ENCODE measurements around the gene C1orf198.

C1orf198 gene

GRCh38 chr1:230858918-230859729, 9.2 kb downstream of the C1orf198 start:
- peaks cover 18% of the 10 kb centered on the region for H3K4me1 ChIP-seq (ENCODE audit: control insufficient read depth, insufficient read depth, low read length)
- H3K27ac ChIP-seq (ENCODE audit: low read depth, low read length): no peak overlapping the region
- no peaks in the 10 kb centered on the region for H3K27me3 ChIP-seq (ENCODE audit: control insufficient read depth, insufficient read depth, low read length)
- H3K9me3 ChIP-seq (ENCODE audit: control insufficient read depth, insufficient read depth, low read depth, low read length): no peaks in the 10 kb centered on the region
- peaks cover 13% of the 10 kb centered on the region for H3K36me3 ChIP-seq (ENCODE audit: control insufficient read depth, insufficient read depth, low read length)
- no peak overlapping the region for H3K9ac ChIP-seq (ENCODE audit: low read length)
- H3K4me3 ChIP-seq (ENCODE audit: low read depth, low read length): no peak overlapping the region

GRCh38 chr1:230858236-230858820, 10.0 kb downstream of the C1orf198 start:
- Histone ChIP-seq H3K27ac (ENCODE audit: low read depth, low read length) (no peak overlapping the region), H3K36me3 (ENCODE audit: control insufficient read depth, insufficient read depth, low read length) (peaks cover 21% of the 10 kb centered on the region), H3K9ac (ENCODE audit: low read length) (no peak overlapping the region), H3K9me3 (ENCODE audit: control insufficient read depth, insufficient read depth, low read depth, low read length) (no peaks in the 10 kb centered on the region), H3K4me3 (ENCODE audit: low read depth, low read length) (no peak overlapping the region), H3K4me1 (ENCODE audit: control insufficient read depth, insufficient read depth, low read length) (peaks cover 16% of the 10 kb centered on the region), H3K27me3 (ENCODE audit: control insufficient read depth, insufficient read depth, low read length) (no peaks in the 10 kb centered on the region)

- Histone ChIP-seq H3K9ac (ENCODE audit: low read length) (no peak overlapping the region), H3K4me1 (ENCODE audit: control insufficient read depth, insufficient read depth, low read length) (peaks cover 13% of the 10 kb centered on the region), H3K27me3 (ENCODE audit: control insufficient read depth, insufficient read depth, low read length) (no peaks in the 10 kb centered on the region), H3K36me3 (ENCODE audit: control insufficient read depth, insufficient read depth, low read length) (peaks cover 26% of the 10 kb centered on the region), H3K9me3 (ENCODE audit: control insufficient read depth, insufficient read depth, low read depth, low read length) (peaks cover 4% of the 10 kb centered on the region; the same call in 1 of the 2 replicates), H3K4me3 (ENCODE audit: low read depth, low read length) (no peak overlapping the region), H3K27ac (ENCODE audit: low read depth, low read length) (no peak overlapping the region)
Measured at GRCh38 chr1:230857822-230858221, 10.5 kb downstream of the C1orf198 start.

- Histone ChIP-seq H3K27me3 (ENCODE audit: control insufficient read depth, insufficient read depth, low read length) (no peaks in the 10 kb centered on the region), H3K4me3 (ENCODE audit: low read depth, low read length) (no peak overlapping the region), H3K36me3 (ENCODE audit: control insufficient read depth, insufficient read depth, low read length) (peaks cover 29% of the 10 kb centered on the region), H3K9me3 (ENCODE audit: control insufficient read depth, insufficient read depth, low read depth, low read length) (peaks cover 7% of the 10 kb centered on the region; the same call in 1 of the 2 replicates), H3K9ac (ENCODE audit: low read length) (no peak overlapping the region), H3K27ac (ENCODE audit: low read depth, low read length) (no peak overlapping the region), H3K4me1 (ENCODE audit: control insufficient read depth, insufficient read depth, low read length) (peaks cover 13% of the 10 kb centered on the region)
Measured at GRCh38 chr1:230857077-230857476, 11.2 kb downstream of the C1orf198 start.

GRCh38 chr1:230855886-230856285, 12.4 kb downstream of the C1orf198 start:
- H3K27me3 ChIP-seq (ENCODE audit: control insufficient read depth, insufficient read depth, low read length): no peaks in the 10 kb centered on the region
- H3K4me3 ChIP-seq (ENCODE audit: low read depth, low read length): no peak overlapping the region
- no peak overlapping the region for H3K9ac ChIP-seq (ENCODE audit: low read length)
- H3K27ac ChIP-seq (ENCODE audit: low read depth, low read length): no peak overlapping the region
- peaks cover 29% of the 10 kb centered on the region for H3K36me3 ChIP-seq (ENCODE audit: control insufficient read depth, insufficient read depth, low read length)
- peaks cover 7% of the 10 kb centered on the region; the same call in 1 of the 2 replicates for H3K9me3 ChIP-seq (ENCODE audit: control insufficient read depth, insufficient read depth, low read depth, low read length)
- peaks cover 24% of the 10 kb centered on the region for H3K4me1 ChIP-seq (ENCODE audit: control insufficient read depth, insufficient read depth, low read length)

GRCh38 chr1:230854423-230854822, 13.9 kb downstream of the C1orf198 start:
- peaks cover 37% of the 10 kb centered on the region for H3K4me1 ChIP-seq (ENCODE audit: control insufficient read depth, insufficient read depth, low read length)
- H3K27ac ChIP-seq (ENCODE audit: low read depth, low read length): no peak overlapping the region
- peaks cover 29% of the 10 kb centered on the region for H3K36me3 ChIP-seq (ENCODE audit: control insufficient read depth, insufficient read depth, low read length)
- H3K9me3 ChIP-seq (ENCODE audit: control insufficient read depth, insufficient read depth, low read depth, low read length): peaks cover 7% of the 10 kb centered on the region; the same call in 1 of the 2 replicates
- no peak overlapping the region for H3K9ac ChIP-seq (ENCODE audit: low read length)
- no peak overlapping the region for H3K4me3 ChIP-seq (ENCODE audit: low read depth, low read length)
- H3K27me3 ChIP-seq (ENCODE audit: control insufficient read depth, insufficient read depth, low read length): no peaks in the 10 kb centered on the region

GRCh38 chr1:230853731-230854130, 14.6 kb downstream of the C1orf198 start:
- H3K9me3 ChIP-seq (ENCODE audit: control insufficient read depth, insufficient read depth, low read depth, low read length): peaks cover 7% of the 10 kb centered on the region; the same call in 1 of the 2 replicates
- H3K27ac ChIP-seq (ENCODE audit: low read depth, low read length): no peak overlapping the region
- H3K36me3 ChIP-seq (ENCODE audit: control insufficient read depth, insufficient read depth, low read length): peaks cover 29% of the 10 kb centered on the region
- no peak overlapping the region for H3K4me3 ChIP-seq (ENCODE audit: low read depth, low read length)
- no peaks in the 10 kb centered on the region for H3K27me3 ChIP-seq (ENCODE audit: control insufficient read depth, insufficient read depth, low read length)
- peaks cover 30% of the 10 kb centered on the region for H3K4me1 ChIP-seq (ENCODE audit: control insufficient read depth, insufficient read depth, low read length)
- H3K9ac ChIP-seq (ENCODE audit: low read length): no peak overlapping the region

- Histone ChIP-seq H3K27ac (ENCODE audit: low read depth, low read length) (no peak overlapping the region), H3K36me3 (ENCODE audit: control insufficient read depth, insufficient read depth, low read length) (peaks cover 29% of the 10 kb centered on the region), H3K9ac (ENCODE audit: low read length) (no peak overlapping the region), H3K4me1 (ENCODE audit: control insufficient read depth, insufficient read depth, low read length) (peaks cover 30% of the 10 kb centered on the region), H3K27me3 (ENCODE audit: control insufficient read depth, insufficient read depth, low read length) (no peaks in the 10 kb centered on the region), H3K4me3 (ENCODE audit: low read depth, low read length) (no peak overlapping the region), H3K9me3 (ENCODE audit: control insufficient read depth, insufficient read depth, low read depth, low read length) (peaks cover 7% of the 10 kb centered on the region; the same call in 1 of the 2 replicates)
Measured at GRCh38 chr1:230852959-230853358, 15.4 kb downstream of the C1orf198 start.

- Histone ChIP-seq H3K27ac (ENCODE audit: low read depth, low read length) (peak overlapping the region; percentile 56; the same call in 1 of the 2 replicates), H3K9me3 (ENCODE audit: control insufficient read depth, insufficient read depth, low read depth, low read length) (peaks cover 7% of the 10 kb centered on the region; the same call in 1 of the 2 replicates), H3K36me3 (ENCODE audit: control insufficient read depth, insufficient read depth, low read length) (peaks cover 29% of the 10 kb centered on the region), H3K4me1 (ENCODE audit: control insufficient read depth, insufficient read depth, low read length) (peaks cover 30% of the 10 kb centered on the region), H3K4me3 (ENCODE audit: low read depth, low read length) (no peak overlapping the region), H3K9ac (ENCODE audit: low read length) (peak overlapping the region; percentile 40), H3K27me3 (ENCODE audit: control insufficient read depth, insufficient read depth, low read length) (no peaks in the 10 kb centered on the region)
Measured at GRCh38 chr1:230851291-230851691, 17.0 kb downstream of the C1orf198 start.

GRCh38 chr1:230850547-230850946, 17.8 kb downstream of the C1orf198 start:
- H3K36me3 ChIP-seq (ENCODE audit: control insufficient read depth, insufficient read depth, low read length): peaks cover 29% of the 10 kb centered on the region
- peaks cover 26% of the 10 kb centered on the region for H3K4me1 ChIP-seq (ENCODE audit: control insufficient read depth, insufficient read depth, low read length)

More at GRCh38 chr1:230850547-230850946, 17.8 kb downstream of the C1orf198 start:
- no peak overlapping the region for H3K9ac ChIP-seq (ENCODE audit: low read length)
- H3K9me3 ChIP-seq (ENCODE audit: control insufficient read depth, insufficient read depth, low read depth, low read length): peaks cover 7% of the 10 kb centered on the region; the same call in 1 of the 2 replicates
- H3K27ac ChIP-seq (ENCODE audit: low read depth, low read length): peak overlapping the region; percentile 44; the same call in 1 of the 2 replicates
- no peaks in the 10 kb centered on the region for H3K27me3 ChIP-seq (ENCODE audit: control insufficient read depth, insufficient read depth, low read length)
- no peak overlapping the region for H3K4me3 ChIP-seq (ENCODE audit: low read depth, low read length)

All from HUES6 (cell line).